Activated naive CD4-positive, alpha-beta T cell treated with anti-CD3 and anti-CD28 coated beads for 36 hours (primary cell): ENCODE results near the gene ASCC2. TPM values are rescaled to one million over a fixed set of nuclear protein-coding genes. Genes with fewer than 3 reads are reported as not detected.

Experiments
- CTCF ChIA-PET: fragments of 350-600 bp; sonication (Branson Sonifier 250); formaldehyde crosslinking; loops from one replicate; lab custom pipeline; 2021; ENCODE audit warnings: antibody characterized with exemption; lab: Charles Lee
- DNase-seq: peaks from one replicate; pipeline ENCODE4 v3.0.0-alpha.2; 2020
- H3K27ac Mint-ChIP-seq: one replicate; pipeline ENCODE4 v1.8.0; 2021; ENCODE audit warnings: mild to moderate bottlenecking, mixed read lengths
- H3K27me3 Mint-ChIP-seq: one replicate; pipeline ENCODE4 v1.8.0; 2021; ENCODE audit warnings: low read depth, mixed read lengths
- H3K36me3 Mint-ChIP-seq: one replicate; pipeline ENCODE4 v1.8.0; 2021; ENCODE audit warnings: low read depth, mixed read lengths
- H3K4me1 Mint-ChIP-seq: one replicate; pipeline ENCODE4 v1.8.0; 2021; ENCODE audit warnings: low read depth, mixed read lengths
- H3K4me3 Mint-ChIP-seq: one replicate; pipeline ENCODE4 v1.8.0; 2021; ENCODE audit warnings: mild to moderate bottlenecking, moderate library complexity, mixed read lengths
- H3K9me3 Mint-ChIP-seq: one replicate; pipeline ENCODE4 v1.8.0; 2021; ENCODE audit warnings: mixed read lengths
- intact Hi-C: fragments of 100-400 bp; cut with micrococcal nuclease; formaldehyde crosslinking; loops from one replicate; pipeline ENCODE4 v1.15.1; 2023
- total RNA-seq, 2 experiments: library from RNA; stranded (reverse); gene quantifications; one replicate each; pipeline ENCODE4 v1.2.3, GENCODE V29; 2021

Gene ASCC2
- total RNA-seq, 2 experiments from 2014 or later = 57.6 to 60.4 TPM

DNA sequence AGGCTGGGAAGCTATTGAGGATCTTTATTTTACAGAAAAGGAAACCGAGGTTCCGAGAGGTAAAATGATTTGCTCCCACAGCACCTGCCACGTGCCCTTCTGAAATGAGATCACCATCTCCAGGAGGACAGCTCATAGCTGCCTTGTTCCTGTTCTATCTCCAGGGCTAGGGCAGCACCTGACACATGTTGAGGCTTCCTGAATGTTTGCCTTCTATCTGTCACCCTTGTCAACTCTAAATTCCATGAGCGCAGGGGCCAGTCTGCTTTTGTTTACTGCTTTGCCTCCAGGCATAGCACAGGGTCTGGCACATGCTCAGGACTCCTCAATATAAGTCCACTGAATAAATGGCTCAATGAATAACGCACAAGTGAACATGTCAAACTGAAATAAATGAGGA, 24.1 kb downstream of the ASCC2 start:
- no peaks in the 10 kb centered on the region for H3K27me3 Mint-ChIP-seq
- intact Hi-C loops = no loop called here
- H3K9me3 Mint-ChIP-seq = no peaks in the 10 kb centered on the region
- H3K27ac Mint-ChIP-seq = no peak overlapping the region
- CTCF ChIA-PET = no interaction called here
- DNase-seq = no peak
- peaks cover 33% of the 10 kb centered on the region for H3K36me3 Mint-ChIP-seq
- H3K4me1 Mint-ChIP-seq = no peaks in the 10 kb centered on the region
- no peak overlapping the region for H3K4me3 Mint-ChIP-seq

DNA sequence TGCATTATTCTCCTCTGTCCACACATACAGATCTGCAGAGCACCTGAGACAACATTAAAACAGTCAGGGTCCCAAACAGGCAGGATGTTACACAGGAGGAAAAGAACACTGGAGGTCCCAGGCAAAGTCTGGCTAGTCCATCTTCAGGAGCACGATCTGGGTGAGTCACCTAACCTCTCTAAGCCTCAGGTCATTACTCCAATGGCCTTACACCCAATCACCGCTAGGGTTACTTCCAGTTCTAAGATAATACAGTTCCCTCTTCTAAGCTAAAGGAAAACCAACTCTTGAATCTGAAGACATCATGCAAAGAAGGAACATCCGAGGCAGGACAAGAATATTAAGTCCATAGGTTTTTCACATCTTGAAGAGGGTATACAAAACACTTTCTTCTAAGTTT, 24.5 kb downstream of the ASCC2 start:
- H3K4me1 Mint-ChIP-seq = no peaks in the 10 kb centered on the region
- no peaks in the 10 kb centered on the region for H3K9me3 Mint-ChIP-seq
- CTCF ChIA-PET = no interaction called here
- H3K36me3 Mint-ChIP-seq = peaks cover 29% of the 10 kb centered on the region
- DNase-seq = no peak
- H3K27me3 Mint-ChIP-seq = no peaks in the 10 kb centered on the region
- no peak overlapping the region for H3K4me3 Mint-ChIP-seq
- intact Hi-C loops = no loop called here
- no peak overlapping the region for H3K27ac Mint-ChIP-seq

DNA sequence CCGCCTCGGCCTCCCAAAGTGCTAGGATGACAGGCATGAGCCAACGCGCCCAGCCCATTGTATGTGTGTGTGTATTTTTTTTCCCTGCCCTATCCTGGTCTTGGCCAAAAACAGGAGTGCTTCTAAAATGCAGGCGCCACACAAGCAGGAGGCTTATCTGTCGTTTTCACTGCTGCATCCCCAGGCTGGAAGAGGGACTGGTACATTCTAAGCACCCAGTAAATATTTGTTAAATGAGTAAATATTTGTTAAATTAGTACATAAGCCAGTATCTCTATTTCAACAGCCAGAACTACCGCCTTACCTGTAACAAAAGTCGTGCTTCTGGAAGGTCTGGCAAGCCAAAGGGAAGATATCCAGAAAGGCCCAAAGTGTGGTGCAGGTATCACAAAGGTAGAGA, 24.9 kb downstream of the ASCC2 start:
- no peaks in the 10 kb centered on the region for H3K4me1 Mint-ChIP-seq
- peaks cover 31% of the 10 kb centered on the region for H3K36me3 Mint-ChIP-seq
- H3K9me3 Mint-ChIP-seq = no peaks in the 10 kb centered on the region
- H3K27me3 Mint-ChIP-seq = no peaks in the 10 kb centered on the region
- CTCF ChIA-PET = no interaction called here
- H3K27ac Mint-ChIP-seq = no peak overlapping the region
- intact Hi-C loops = no loop called here
- no peak for DNase-seq
- H3K4me3 Mint-ChIP-seq = no peak overlapping the region

- intact Hi-C loops = no loop called here
- no peak for DNase-seq
- CTCF ChIA-PET = interaction anchor here (1.3 kb wide), 1 partner anchor 215 kb away, joined by 7 read pairs; no protein-coding TSS in a partner anchor
- no peaks in the 10 kb centered on the region for H3K9me3 Mint-ChIP-seq
- H3K27me3 Mint-ChIP-seq = no peaks in the 10 kb centered on the region
- H3K27ac Mint-ChIP-seq = no peak overlapping the region
- peaks cover 30% of the 10 kb centered on the region for H3K36me3 Mint-ChIP-seq
- H3K4me3 Mint-ChIP-seq = no peak overlapping the region
- H3K4me1 Mint-ChIP-seq = no peaks in the 10 kb centered on the region
These were observed 26.7 kb downstream of the ASCC2 start for GRCh38 chr22:29811377-29811776.

DNA sequence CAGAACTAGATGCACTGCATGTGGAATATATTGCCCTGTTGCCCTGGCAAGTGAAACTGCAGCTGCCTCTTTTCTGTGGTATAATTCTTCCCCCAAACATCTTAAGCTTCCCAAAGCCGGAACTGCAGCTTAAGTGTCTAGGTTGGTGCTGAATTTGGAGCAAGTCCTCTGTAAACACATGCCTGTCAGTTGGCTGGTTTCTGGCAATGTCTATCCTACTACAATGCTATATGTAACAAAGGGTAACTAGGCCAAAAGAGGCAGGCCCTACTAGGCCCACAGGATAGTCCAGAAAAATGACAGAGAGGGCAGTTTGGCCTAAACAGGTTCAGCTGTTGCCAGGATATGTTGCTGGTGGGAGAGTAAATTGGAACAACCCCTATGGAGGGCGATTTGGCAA, 27.9 kb downstream of the ASCC2 start:
- Mint-ChIP-seq H3K4me1 (no peaks in the 10 kb centered on the region), H3K4me3 (no peak overlapping the region), H3K27me3 (no peaks in the 10 kb centered on the region), H3K27ac (no peak overlapping the region), H3K36me3 (peaks cover 31% of the 10 kb centered on the region), H3K9me3 (no peaks in the 10 kb centered on the region)
- CTCF ChIA-PET = interaction anchor here (1.1 kb wide), 1 partner anchor 195 kb away, joined by 3 read pairs; no protein-coding TSS in a partner anchor
- intact Hi-C loops = no loop called here
- no peak for DNase-seq

GRCh38 chr22:29806196-29806595, 31.9 kb downstream of the ASCC2 start:
- Mint-ChIP-seq H3K27me3 (no peaks in the 10 kb centered on the region), H3K4me3 (no peak overlapping the region), H3K36me3 (peaks cover 30% of the 10 kb centered on the region), H3K27ac (no peak overlapping the region), H3K4me1 (no peaks in the 10 kb centered on the region), H3K9me3 (no peaks in the 10 kb centered on the region)
- CTCF ChIA-PET = no interaction called here
- intact Hi-C loops = no loop called here
- no peak for DNase-seq

DNA sequence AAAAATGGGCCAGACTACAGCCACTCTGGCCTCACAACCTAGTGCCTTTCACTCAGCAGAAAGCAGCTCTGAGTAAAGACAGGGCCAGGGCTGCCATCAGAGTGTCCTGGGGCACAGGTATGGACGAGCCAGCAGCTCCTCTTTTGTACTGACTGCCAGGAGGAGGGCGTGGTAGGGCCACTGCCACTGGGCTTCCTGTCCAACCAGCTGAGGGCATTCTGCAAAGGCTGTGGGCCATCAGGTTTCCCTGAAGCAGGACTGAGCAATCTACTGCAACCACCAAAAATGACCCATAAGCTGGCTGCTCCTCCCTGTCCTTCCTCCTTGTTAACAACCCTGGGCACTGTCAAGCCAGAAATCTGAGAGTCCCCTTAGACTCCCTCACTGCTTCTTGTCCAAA, 33.1 kb downstream of the ASCC2 start:
- CTCF ChIA-PET = no interaction called here
- H3K27ac Mint-ChIP-seq = no peak overlapping the region
- no peak overlapping the region for H3K4me3 Mint-ChIP-seq
- no peak for DNase-seq
- no peaks in the 10 kb centered on the region for H3K27me3 Mint-ChIP-seq
- H3K36me3 Mint-ChIP-seq = peaks cover 33% of the 10 kb centered on the region
- no peaks in the 10 kb centered on the region for H3K9me3 Mint-ChIP-seq
- H3K4me1 Mint-ChIP-seq = no peaks in the 10 kb centered on the region
- intact Hi-C loops = no loop called here

GRCh38 chr22:29803190-29803589, 34.9 kb downstream of the ASCC2 start:
- Mint-ChIP-seq H3K4me3 (no peak overlapping the region), H3K36me3 (peaks cover 29% of the 10 kb centered on the region), H3K4me1 (no peaks in the 10 kb centered on the region), H3K9me3 (no peaks in the 10 kb centered on the region), H3K27ac (no peak overlapping the region), H3K27me3 (no peaks in the 10 kb centered on the region)
- DNase-seq = no peak
- CTCF ChIA-PET = no interaction called here
- intact Hi-C loops = no loop called here

DNA sequence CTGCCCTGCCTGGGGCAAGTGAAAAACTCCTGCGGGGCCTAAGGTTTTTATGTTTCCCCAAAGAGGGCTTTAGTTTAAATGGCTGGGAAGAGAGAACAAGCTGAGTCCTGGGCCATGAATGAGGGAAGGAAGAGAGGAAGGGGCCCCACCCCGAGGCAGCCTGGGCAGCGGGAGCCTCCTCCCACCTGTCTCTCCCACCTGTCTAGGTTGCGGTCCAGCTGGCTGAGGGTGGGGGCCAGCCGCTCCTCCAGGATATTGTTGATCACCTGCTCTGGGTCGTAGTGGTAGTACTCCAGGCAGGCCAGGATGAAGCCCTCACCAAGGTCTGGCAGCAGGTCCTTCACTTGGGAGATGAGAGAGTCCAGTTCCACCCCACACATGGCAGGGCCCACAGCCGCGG, 36.3 kb downstream of the ASCC2 start:
- no peak for DNase-seq
- CTCF ChIA-PET = no interaction called here
- Mint-ChIP-seq H3K27ac (no peak overlapping the region), H3K4me3 (no peak overlapping the region), H3K9me3 (no peaks in the 10 kb centered on the region), H3K36me3 (peaks cover 26% of the 10 kb centered on the region), H3K27me3 (no peaks in the 10 kb centered on the region), H3K4me1 (no peaks in the 10 kb centered on the region)
- intact Hi-C loops = no loop called here

DNA sequence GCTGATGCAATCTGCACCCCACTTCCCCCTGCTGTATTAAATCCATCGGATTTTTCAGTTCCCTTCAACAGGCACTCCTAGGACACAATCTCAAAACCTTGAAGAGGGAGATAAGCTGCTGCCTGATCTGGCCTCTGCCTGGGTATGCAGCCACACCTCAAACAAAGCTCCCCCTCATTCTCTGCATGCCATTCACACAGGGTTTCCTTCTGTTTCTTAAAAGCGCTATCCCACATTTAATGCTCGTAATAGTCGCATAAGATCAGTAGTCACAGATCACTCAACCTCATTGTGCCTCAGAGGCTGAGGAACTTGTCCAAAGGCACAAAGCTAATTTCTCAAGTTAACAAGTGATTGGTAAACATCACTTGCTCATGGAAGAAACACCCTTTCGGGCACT, 36.9 kb downstream of the ASCC2 start:
- CTCF ChIA-PET = interaction anchor here (0.9 kb wide), 1 partner anchor 287 kb away, joined by 3 read pairs; no protein-coding TSS in a partner anchor
- intact Hi-C loops = no loop called here
- H3K4me1 Mint-ChIP-seq = no peaks in the 10 kb centered on the region
- no peak for DNase-seq
- no peak overlapping the region for H3K4me3 Mint-ChIP-seq
- H3K27me3 Mint-ChIP-seq = no peaks in the 10 kb centered on the region
- H3K9me3 Mint-ChIP-seq = no peaks in the 10 kb centered on the region
- no peak overlapping the region for H3K27ac Mint-ChIP-seq
- peaks cover 29% of the 10 kb centered on the region for H3K36me3 Mint-ChIP-seq

- Mint-ChIP-seq H3K9me3 (no peaks in the 10 kb centered on the region), H3K4me1 (no peaks in the 10 kb centered on the region), H3K36me3 (peaks cover 19% of the 10 kb centered on the region), H3K4me3 (no peak overlapping the region), H3K27me3 (no peaks in the 10 kb centered on the region), H3K27ac (no peak overlapping the region)
- intact Hi-C loops = no loop called here
- DNase-seq = no peak
- CTCF ChIA-PET = no interaction called here
These were observed 38.8 kb downstream of the ASCC2 start for GRCh38 chr22:29799217-29799680.

DNA sequence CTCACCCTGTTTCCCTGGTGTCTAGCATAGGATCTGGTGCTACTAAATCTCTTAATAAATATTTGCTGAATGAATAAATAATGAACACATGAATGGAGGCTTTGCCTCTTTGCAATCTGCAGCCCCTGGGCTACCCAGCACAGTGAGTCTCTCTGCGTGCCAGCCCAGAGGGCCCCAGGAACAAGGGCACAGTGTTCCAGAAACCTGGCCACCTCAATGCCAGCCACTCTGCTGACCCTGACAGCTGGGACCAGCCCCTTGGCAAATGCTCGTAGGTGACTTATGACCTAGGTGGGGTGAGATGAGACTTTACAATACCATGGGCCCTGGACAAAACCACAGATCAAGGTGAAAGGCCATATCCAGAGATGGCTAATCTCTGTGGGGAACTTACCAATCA, 39.3 kb downstream of the ASCC2 start:
- Mint-ChIP-seq H3K4me1 (no peaks in the 10 kb centered on the region), H3K9me3 (no peaks in the 10 kb centered on the region), H3K27me3 (no peaks in the 10 kb centered on the region), H3K4me3 (no peak overlapping the region), H3K36me3 (peaks cover 19% of the 10 kb centered on the region), H3K27ac (no peak overlapping the region)
- intact Hi-C loops = no loop called here
- CTCF ChIA-PET = no interaction called here
- DNase-seq = no peak

DNA sequence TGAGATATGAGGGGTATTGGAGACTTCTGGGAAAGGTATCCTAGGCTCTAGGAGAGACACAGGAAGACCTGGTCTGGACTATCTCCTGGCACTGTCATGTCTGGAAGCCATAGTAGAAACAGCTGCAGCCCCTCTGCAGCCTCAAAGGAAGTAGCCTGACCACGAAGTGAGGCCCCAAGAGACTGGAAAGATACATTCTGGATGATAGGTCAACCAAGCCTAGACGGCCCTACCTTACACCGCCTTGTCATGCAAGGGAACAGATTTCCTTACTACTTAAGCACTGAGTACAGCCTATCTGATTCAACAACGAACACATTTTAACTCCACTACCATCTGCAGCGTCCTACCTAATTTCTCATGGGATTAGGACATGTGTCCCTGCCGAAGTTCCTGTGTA, 39.8 kb downstream of the ASCC2 start:
- Mint-ChIP-seq H3K4me1 (no peaks in the 10 kb centered on the region), H3K27me3 (no peaks in the 10 kb centered on the region), H3K36me3 (peaks cover 14% of the 10 kb centered on the region), H3K4me3 (no peak overlapping the region), H3K9me3 (no peaks in the 10 kb centered on the region), H3K27ac (no peak overlapping the region)
- DNase-seq = no peak
- CTCF ChIA-PET = no interaction called here
- intact Hi-C loops = no loop called here

GRCh38 chr22:29797351-29797750, 40.7 kb downstream of the ASCC2 start:
- intact Hi-C loops = no loop called here
- no peak overlapping the region for H3K4me3 Mint-ChIP-seq
- H3K36me3 Mint-ChIP-seq = peaks cover 19% of the 10 kb centered on the region
- DNase-seq = no peak
- CTCF ChIA-PET = no interaction called here
- no peak overlapping the region for H3K27ac Mint-ChIP-seq
- no peaks in the 10 kb centered on the region for H3K27me3 Mint-ChIP-seq
- H3K4me1 Mint-ChIP-seq = no peaks in the 10 kb centered on the region
- H3K9me3 Mint-ChIP-seq = no peaks in the 10 kb centered on the region
